Esophagus muscularis mucosa (tissue), 4 donors: ENCODE measurements around the gene HDAC4. TPM values are rescaled to one million over a fixed set of nuclear protein-coding genes. Genes with fewer than 3 reads are reported as not detected.

Experiments used
- DNase-seq: peaks from one replicate; pipeline ENCODE4 v3.0.0-alpha.2; 2017; ENCODE audit errors: extremely low spot score
- H3K27ac ChIP-seq, 4 donors: fragments of 200-600 bp; sonication (generic); replicated peaks in 1 of 4; 1 replicate in 3 of 4; 2 replicates in 1 of 4; pipeline ENCODE4 v1.5.1; 2016 to 2019; ENCODE audit warnings: mild to moderate bottlenecking in 1 of 4
- H3K27me3 ChIP-seq, 4 donors: fragments of 200-600 bp; sonication (generic); one replicate each; pipeline versions ENCODE4 v1.5.1 to v1.6.0; 2016 to 2019
- H3K36me3 ChIP-seq, 4 donors: fragments of 200-600 bp; sonication (generic); one replicate each; pipeline ENCODE4 v1.5.1; 2016 to 2019
- H3K4me1 ChIP-seq, 4 donors: fragments of 200-600 bp; sonication (generic); one replicate each; pipeline ENCODE4 v1.5.1; 2016 to 2019
- H3K4me3 ChIP-seq, 4 donors: fragments of 200-600 bp; sonication (generic); 1 replicate in 2 of 4; 2 replicates in 2 of 4; pipeline ENCODE4 v1.5.1; 2016 to 2019; ENCODE audit warnings: mild to moderate bottlenecking in 4 of 4, moderate library complexity in 1 of 4
- H3K9me3 ChIP-seq, 4 donors: fragments of 200-600 bp; sonication (generic); 1 replicate in 3 of 4; 2 replicates in 1 of 4; pipeline ENCODE4 v1.5.1; 2016 to 2019
- CTCF ChIP-seq, 3 experiments: fragments of 200-600 bp in 2 of 3; fragments of 450-650 bp in 1 of 3; sonication (generic) in 2 of 3; IDR thresholded peaks; one replicate each; pipeline ENCODE4 v1.5.1; 2017 to 2019; ENCODE audit warnings: antibody characterized with exemption in 3 of 3, mild to moderate bottlenecking in 2 of 3, moderate library complexity in 1 of 3
- EP300 ChIP-seq: sonication (generic); formaldehyde crosslinking; IDR thresholded peaks from one replicate; pipeline ENCODE4 v1.6.1; 2017; ENCODE audit warnings: antibody characterized with exemption
- POLR2A ChIP-seq: fragments of 450-650 bp; IDR thresholded peaks from one replicate; pipeline ENCODE4 v1.6.1; 2017; ENCODE audit warnings: antibody characterized with exemption, moderate library complexity, mild to moderate bottlenecking, low read depth
- POLR2AphosphoS5 ChIP-seq, 2 donors: sonication (generic); formaldehyde crosslinking; IDR thresholded peaks; one replicate each; pipeline ENCODE4 v1.6.1; 2017; ENCODE audit warnings: antibody characterized with exemption in 2 of 2
- whole genome bisulfite sequencing: methylation state at CpG from one replicate; pipeline ENCODE4 v1.1.5; 2018; 5-methylcytosine and 5-hydroxymethylcytosine counted together
- intact Hi-C: fragments of 100-400 bp; cut with DNase I; formaldehyde crosslinking; loops from one replicate; pipeline ENCODE4 v1.15.1; 2023
- total RNA-seq, 4 donors: library from RNA; depleted of rRNA; stranded (reverse); fragments of >200 nt; gene quantifications; one replicate each; pipeline versions ENCODE4 v1.1.0 to v1.2.1, GENCODE V29; 2016

Gene HDAC4
- total RNA-seq, 4 donors from 2014 or later = 59.4 to 119 (median 76.1) TPM

GRCh38 chr2:239008677-239009588 lies 391.9 kb downstream of the HDAC4 start:
- Histone ChIP-seq H3K36me3 (no peaks in the 10 kb centered on the region), H3K9me3 (no peaks in the 10 kb centered on the region), H3K4me1 (peaks cover 0 to 23% (median 9%) of the 10 kb centered on the region in 4 donors), H3K27me3 (no peaks in the 10 kb centered on the region), H3K27ac (no peak overlapping the region), H3K4me3 (no peak overlapping the region)
- TF ChIP-seq CTCF (IDR thresholded peaks at IDR 0.05) (no peak), POLR2A (no peak), EP300 (no peak)
- intact Hi-C loops = no loop called here
- no peak for DNase-seq
- 80% methylated on average over 35 of the region's 35 CpGs for WGBS

GRCh38 chr2:239008004-239008403 lies 392.8 kb downstream of the HDAC4 start:
- TF ChIP-seq POLR2A (no peak), POLR2AphosphoS5 (IDR thresholded peaks at IDR 0.05) (no peak), EP300 (no peak), CTCF (IDR thresholded peaks at IDR 0.05) (no peak)
- Histone ChIP-seq H3K4me3 (no peak overlapping the region), H3K9me3 (no peaks in the 10 kb centered on the region), H3K36me3 (no peaks in the 10 kb centered on the region), H3K4me1 (peaks cover 0 to 33% (median 17%) of the 10 kb centered on the region in 4 donors), H3K27ac (no peak overlapping the region), H3K27me3 (no peaks in the 10 kb centered on the region)
- DNase-seq = no peak
- intact Hi-C loops = no loop called here
- WGBS = 89% methylated on average over 12 of the region's 12 CpGs

GRCh38 chr2:239006622-239007285 lies 394.1 kb downstream of the HDAC4 start:
- WGBS = 85% methylated on average over 10 of the region's 10 CpGs
- DNase-seq = no peak
- H3K4me1 ChIP-seq = peaks cover 0 to 40% (median 23%) of the 10 kb centered on the region in 4 donors
- H3K27ac ChIP-seq = no peak overlapping the region
- intact Hi-C loops = no loop called here
- no peaks in the 10 kb centered on the region for H3K27me3 ChIP-seq
- H3K36me3 ChIP-seq = no peaks in the 10 kb centered on the region
- no peak overlapping the region for H3K4me3 ChIP-seq
- no peak for TF ChIP-seq POLR2AphosphoS5 (IDR thresholded peaks at IDR 0.05)
- TF ChIP-seq POLR2A = no peak
- TF ChIP-seq EP300 = no peak
- TF ChIP-seq CTCF (IDR thresholded peaks at IDR 0.05) = no peak
- no peaks in the 10 kb centered on the region for H3K9me3 ChIP-seq

- intact Hi-C loops = no loop called here
- H3K9me3 ChIP-seq = no peaks in the 10 kb centered on the region
- peaks cover 0 to 40% (median 23%) of the 10 kb centered on the region in 4 donors for H3K4me1 ChIP-seq
- DNase-seq = no peak
- H3K27me3 ChIP-seq = no peaks in the 10 kb centered on the region
- H3K4me3 ChIP-seq = no peak overlapping the region
- no peak overlapping the region for H3K27ac ChIP-seq
- no peak for TF ChIP-seq EP300
- no peak for TF ChIP-seq POLR2AphosphoS5 (IDR thresholded peaks at IDR 0.05)
- no peak for TF ChIP-seq CTCF (IDR thresholded peaks at IDR 0.05)
- no peak for TF ChIP-seq POLR2A
- WGBS = 96% methylated on average over 3 of the region's 4 CpGs
- H3K36me3 ChIP-seq = no peaks in the 10 kb centered on the region
Observed at GRCh38 chr2:239005586-239005985, 395.2 kb downstream of the HDAC4 start.
